NT2/D1 (cell line): ENCODE results near the gene XPO6.

Source experiments
- DNase-seq: peaks from one replicate; pipeline ENCODE4 v3.0.0-alpha.2; 2011; ENCODE audit warnings: low read depth, low spot score
- H3K27me3 ChIP-seq: 2 replicates; pipeline ENCODE4 v1.6.0; 2011; ENCODE audit warnings: mild to moderate bottlenecking; ENCODE audit not compliant: insufficient read length, insufficient read depth
- H3K36me3 ChIP-seq: 2 replicates; pipeline ENCODE4 v1.6.1; 2011; ENCODE audit warnings: mild to moderate bottlenecking, low read length, mixed read lengths; ENCODE audit not compliant: insufficient read depth, insufficient read length
- H3K4me1 ChIP-seq: 2 replicates; pipeline ENCODE4 v1.5.1; 2011; ENCODE audit not compliant: insufficient read depth, insufficient read length
- H3K4me3 ChIP-seq: 2 replicates; pipeline ENCODE4 v1.5.1; 2011; ENCODE audit warnings: low read depth; ENCODE audit not compliant: insufficient read length
- H3K9ac ChIP-seq: 2 replicates; pipeline ENCODE4 v1.6.0; 2011; ENCODE audit warnings: low read depth; ENCODE audit not compliant: insufficient read length
- H3K9me3 ChIP-seq: 2 replicates; pipeline ENCODE4 v1.5.1; 2011; ENCODE audit warnings: mild to moderate bottlenecking, low read length; ENCODE audit not compliant: insufficient read depth
- SUZ12 ChIP-seq: IDR thresholded peaks from 2 replicates; pipeline ENCODE4 v1.6.1; 2011; ENCODE audit not compliant: insufficient read length, insufficient read depth; ENCODE audit errors: extremely low read depth
- YY1 ChIP-seq: IDR thresholded peaks from 2 replicates; pipeline ENCODE4 v1.6.1; 2011; ENCODE audit not compliant: insufficient read length, insufficient read depth
- ZNF274 ChIP-seq: IDR thresholded peaks from 2 replicates; pipeline ENCODE4 v1.6.1; 2011; ENCODE audit warnings: mild to moderate bottlenecking, low read depth, low read length

XPO6 gene

DNA sequence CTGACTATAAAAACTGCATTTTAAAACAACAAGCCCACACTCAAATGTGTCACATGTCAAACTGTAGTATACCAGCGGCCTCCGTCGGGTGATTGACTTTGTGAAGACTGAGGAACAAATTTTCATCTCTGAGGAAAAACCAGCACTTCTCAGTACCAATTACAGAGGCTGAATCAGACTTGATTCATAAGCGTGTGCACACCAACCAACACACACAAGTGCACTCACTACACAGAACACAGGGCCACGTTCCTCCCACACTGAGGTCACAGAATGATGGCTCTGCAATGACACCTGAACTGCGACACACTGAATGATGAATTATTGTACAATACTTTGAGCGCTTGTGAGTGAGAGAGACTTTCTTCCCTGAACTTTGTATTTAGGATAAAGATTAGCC lies 29.6 kb downstream of the XPO6 start:
- H3K36me3 ChIP-seq = peaks cover 49% of the 10 kb centered on the region
- TF ChIP-seq YY1 = no peak
- no peak for TF ChIP-seq ZNF274
- TF ChIP-seq SUZ12 = no peak
- DNase-seq = no peak
- no peak overlapping the region for H3K9ac ChIP-seq
- peaks cover 8% of the 10 kb centered on the region for H3K4me1 ChIP-seq
- peaks cover 14% of the 10 kb centered on the region for H3K9me3 ChIP-seq
- H3K4me3 ChIP-seq = no peak overlapping the region
- no peaks in the 10 kb centered on the region for H3K27me3 ChIP-seq

- peak; percentile 27 for DNase-seq
- Histone ChIP-seq H3K9ac (no peak overlapping the region), H3K27me3 (no peaks in the 10 kb centered on the region), H3K36me3 (peaks cover 54% of the 10 kb centered on the region), H3K4me3 (no peak overlapping the region), H3K4me1 (peaks cover 8% of the 10 kb centered on the region), H3K9me3 (peaks cover 14% of the 10 kb centered on the region)
- TF ChIP-seq ZNF274 = no peak
- TF ChIP-seq YY1 = no peak
- TF ChIP-seq SUZ12 = no peak
Measured at GRCh38 chr16:28181515-28181914, 30.2 kb downstream of the XPO6 start.

GRCh38 chr16:28180655-28181460 lies 30.9 kb downstream of the XPO6 start:
- Histone ChIP-seq H3K4me1 (peaks cover 8% of the 10 kb centered on the region), H3K9me3 (peaks cover 14% of the 10 kb centered on the region), H3K27me3 (no peaks in the 10 kb centered on the region), H3K4me3 (no peak overlapping the region), H3K36me3 (peaks cover 49% of the 10 kb centered on the region), H3K9ac (no peak overlapping the region)
- TF ChIP-seq ZNF274 = no peak
- no peak for TF ChIP-seq YY1
- TF ChIP-seq SUZ12 = no peak
- no peak for DNase-seq

GRCh38 chr16:28179354-28179753 lies 32.4 kb downstream of the XPO6 start:
- no peak for DNase-seq
- H3K4me3 ChIP-seq = no peak overlapping the region
- no peak overlapping the region for H3K9ac ChIP-seq
- H3K27me3 ChIP-seq = no peaks in the 10 kb centered on the region
- H3K4me1 ChIP-seq = peaks cover 8% of the 10 kb centered on the region
- peaks cover 53% of the 10 kb centered on the region for H3K36me3 ChIP-seq
- no peaks in the 10 kb centered on the region for H3K9me3 ChIP-seq
- TF ChIP-seq ZNF274 = no peak
- no peak for TF ChIP-seq SUZ12
- no peak for TF ChIP-seq YY1

DNA sequence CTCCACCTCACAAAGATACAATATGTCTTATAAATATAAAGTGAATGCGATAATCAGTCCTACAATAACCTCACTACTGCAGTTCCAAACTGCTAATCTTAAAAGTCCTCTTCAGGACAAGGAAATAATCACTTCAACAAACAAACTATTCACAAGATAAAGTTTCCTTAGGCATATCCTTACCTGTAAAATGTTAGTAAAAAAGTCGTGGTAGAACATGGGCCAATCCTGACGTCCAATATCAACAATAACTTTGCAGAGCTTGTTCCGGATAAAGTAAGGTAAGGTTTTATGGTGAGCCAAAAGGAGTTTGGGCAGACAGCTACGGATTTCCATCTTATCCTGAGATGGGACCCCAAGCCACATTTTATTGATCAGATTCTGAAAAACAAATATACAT lies 36.0 kb downstream of the XPO6 start:
- no peak overlapping the region for H3K4me3 ChIP-seq
- DNase-seq = no peak
- H3K4me1 ChIP-seq = peaks cover 2% of the 10 kb centered on the region
- TF ChIP-seq SUZ12 (no peak), ZNF274 (no peak), YY1 (no peak)
- peaks cover 75% of the 10 kb centered on the region for H3K36me3 ChIP-seq
- H3K9me3 ChIP-seq = no peaks in the 10 kb centered on the region
- H3K27me3 ChIP-seq = no peaks in the 10 kb centered on the region
- no peak overlapping the region for H3K9ac ChIP-seq

GRCh38 chr16:28172336-28172735 lies 39.4 kb downstream of the XPO6 start:
- no peak for TF ChIP-seq SUZ12
- Histone ChIP-seq H3K36me3 (peaks cover 69% of the 10 kb centered on the region), H3K4me3 (no peak overlapping the region)

DNA sequence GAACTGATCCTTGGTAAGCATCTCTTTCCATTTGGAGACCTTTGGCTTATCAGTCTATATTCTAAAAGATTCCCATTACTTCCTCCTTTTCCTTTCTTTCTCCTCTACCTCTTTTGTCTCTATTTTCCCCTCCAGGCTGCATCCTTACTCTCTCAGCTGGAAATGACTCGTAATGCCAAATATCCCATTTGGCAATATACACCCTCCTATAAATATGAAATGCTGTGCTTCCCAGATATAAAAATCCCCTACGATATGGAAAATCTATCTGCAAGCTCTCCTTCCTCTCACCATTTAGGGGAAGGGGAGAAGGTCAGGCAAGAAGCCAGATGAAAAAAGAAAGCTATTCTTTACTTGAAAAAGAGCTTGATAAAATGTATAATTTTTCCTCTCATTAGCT lies 39.9 kb downstream of the XPO6 start:
- Histone ChIP-seq H3K27me3 (no peaks in the 10 kb centered on the region), H3K4me1 (no peaks in the 10 kb centered on the region), H3K9ac (no peak overlapping the region), H3K4me3 (no peak overlapping the region), H3K9me3 (no peaks in the 10 kb centered on the region), H3K36me3 (peaks cover 69% of the 10 kb centered on the region)
- TF ChIP-seq SUZ12 = no peak
- TF ChIP-seq YY1 = no peak
- no peak for TF ChIP-seq ZNF274
- no peak for DNase-seq

More at GRCh38 chr16:28172336-28172735, 39.4 kb downstream of the XPO6 start:
- Histone ChIP-seq H3K4me1 (no peaks in the 10 kb centered on the region), H3K9ac (no peak overlapping the region), H3K27me3 (no peaks in the 10 kb centered on the region), H3K9me3 (no peaks in the 10 kb centered on the region)
- DNase-seq = no peak
